Endodermal cell (in vitro differentiated cells): ENCODE measurements around the gene ELN. TPM values are rescaled to one million over a fixed set of nuclear protein-coding genes. Genes with fewer than 3 reads are reported as not detected.

ENCODE experiments used
- DNase-seq: peaks from one replicate; pipeline ENCODE4 v3.0.0-alpha.2; 2017
- H3K27ac ChIP-seq: 2 replicates; pipeline ENCODE4 v1.5.1; 2013; ENCODE audit warnings: mild to moderate bottlenecking, low read depth, low read length, moderate library complexity
- H3K27me3 ChIP-seq: 2 replicates; pipeline ENCODE4 v1.6.1; 2013; ENCODE audit warnings: mild to moderate bottlenecking, low read length, moderate library complexity; ENCODE audit not compliant: insufficient read depth, control insufficient read depth, poor library complexity, severe bottlenecking
- H3K36me3 ChIP-seq: 2 replicates; pipeline ENCODE4 v1.7.0; 2013; ENCODE audit warnings: mild to moderate bottlenecking, low read length, moderate library complexity; ENCODE audit not compliant: control insufficient read depth, insufficient read depth
- H3K4me1 ChIP-seq: one replicate; pipeline ENCODE4 v1.7.0; 2013; ENCODE audit warnings: low read length; ENCODE audit not compliant: control insufficient read depth, insufficient read depth
- H3K4me3 ChIP-seq: 2 replicates; pipeline ENCODE4 v1.5.1; 2013; ENCODE audit warnings: mild to moderate bottlenecking, low read length, moderate library complexity
- H3K9ac ChIP-seq: 2 replicates; pipeline ENCODE4 v1.6.1; 2013; ENCODE audit warnings: mild to moderate bottlenecking, low read length, moderate library complexity; ENCODE audit not compliant: poor library complexity, severe bottlenecking; ENCODE audit errors: extremely low read depth
- H3K9me3 ChIP-seq: 2 replicates; pipeline ENCODE4 v1.6.1; 2013; ENCODE audit warnings: mild to moderate bottlenecking, low read length, moderate library complexity; ENCODE audit not compliant: control insufficient read depth
- H3K27ac Mint-ChIP-seq: 2 replicates; pipeline ENCODE4 v1.8.0; 2020; ENCODE audit warnings: mixed read lengths
- H3K27me3 Mint-ChIP-seq: 2 replicates; pipeline ENCODE4 v1.8.0; 2021; ENCODE audit warnings: mild to moderate bottlenecking, mixed read lengths; ENCODE audit not compliant: insufficient read depth
- H3K36me3 Mint-ChIP-seq: 2 replicates; pipeline ENCODE4 v1.8.0; 2020; ENCODE audit warnings: low read depth, mixed read lengths
- H3K4me1 Mint-ChIP-seq: 2 replicates; pipeline ENCODE4 v1.8.0; 2020; ENCODE audit warnings: mixed read lengths
- H3K4me3 Mint-ChIP-seq: 2 replicates; pipeline ENCODE4 v1.8.0; 2020; ENCODE audit warnings: mild to moderate bottlenecking, moderate library complexity, mixed read lengths
- H3K9me3 Mint-ChIP-seq: 2 replicates; pipeline ENCODE4 v1.8.0; 2020; ENCODE audit warnings: mild to moderate bottlenecking, mixed read lengths
- CTCF ChIP-seq: fragments of 200-600 bp; sonication (generic); conservative IDR thresholded peaks from 2 replicates; pipeline ENCODE4 v1.5.0; 2021; ENCODE audit warnings: antibody characterized with exemption, mild to moderate bottlenecking
- WGBS, 2 experiments: methylation state at CpG; one replicate each; pipeline versions ENCODE4 v1.1.5 to v1.1.7; 2013; ENCODE audit warnings: missing lambda C conversion rate in 2 of 2, mixed read lengths in 1 of 2; ENCODE audit not compliant: insufficient coverage in 1 of 2, insufficient read length in 1 of 2; 5-methylcytosine and 5-hydroxymethylcytosine counted together
- total RNA-seq, 2 donors: library from RNA; stranded (reverse); fragmentation: NEBNext Ultra II Directional in 1 of 2; extraction: Animal tissue kit (Norgen Biotek cat#: 25700) in 1 of 2; gene quantifications; 2 replicates in 1 of 2; 3 replicates in 1 of 2; pipeline ENCODE4 v1.2.1, GENCODE V29; 2021

Gene ELN
- total RNA-seq, 2 donors from 2014 or later: 0.70 to 1.6 TPM

- no peaks in the 10 kb centered on the region for H3K9me3 ChIP-seq
- H3K36me3 Mint-ChIP-seq: no peaks in the 10 kb centered on the region
- peaks cover 17% of the 10 kb centered on the region for H3K27me3 Mint-ChIP-seq
- no peaks in the 10 kb centered on the region for H3K36me3 ChIP-seq
- no peak overlapping the region for H3K4me3 Mint-ChIP-seq
- no peak for TF ChIP-seq CTCF
- H3K9ac ChIP-seq: no peak overlapping the region
- H3K4me1 ChIP-seq: no peaks in the 10 kb centered on the region
- DNase-seq: peak; percentile 65
- no peaks in the 10 kb centered on the region for H3K9me3 Mint-ChIP-seq
- H3K27ac ChIP-seq: no peak overlapping the region
- H3K27me3 ChIP-seq: no peaks in the 10 kb centered on the region
- 49 to 66% methylated on average over 5 to 12 of the region's 12 CpGs for WGBS, 2 experiments
- H3K4me1 Mint-ChIP-seq: peaks cover 8% of the 10 kb centered on the region
- no peak overlapping the region for H3K4me3 ChIP-seq
- H3K27ac Mint-ChIP-seq: no peak overlapping the region
These were observed 4.9 kb upstream of the ELN start for GRCh38 chr7:74023092-74023536.

- TF ChIP-seq CTCF: no peak
- no peaks in the 10 kb centered on the region for H3K9me3 ChIP-seq
- Mint-ChIP-seq H3K36me3 (no peaks in the 10 kb centered on the region), H3K27ac (no peak overlapping the region), H3K4me1 (peaks cover 6% of the 10 kb centered on the region), H3K4me3 (no peak overlapping the region), H3K27me3 (peaks cover 17% of the 10 kb centered on the region), H3K9me3 (no peaks in the 10 kb centered on the region)
- H3K36me3 ChIP-seq: no peaks in the 10 kb centered on the region
- no peak for DNase-seq
- no peak overlapping the region for H3K9ac ChIP-seq
- no peaks in the 10 kb centered on the region for H3K27me3 ChIP-seq
- no peaks in the 10 kb centered on the region for H3K4me1 ChIP-seq
- no peak overlapping the region for H3K4me3 ChIP-seq
- no peak overlapping the region for H3K27ac ChIP-seq
- 92 to 98% methylated on average over 5 to 11 of the region's 11 CpGs for WGBS, 2 experiments
These were observed 4.2 kb upstream of the ELN start for GRCh38 chr7:74023786-74024185.

- no peak overlapping the region for H3K4me3 Mint-ChIP-seq
- no peak overlapping the region for H3K27ac Mint-ChIP-seq
- H3K9me3 ChIP-seq: no peaks in the 10 kb centered on the region
- no peak for TF ChIP-seq CTCF
- WGBS, 2 experiments: 89 to 92% methylated on average over 7 to 8 of the region's 8 CpGs
- no peak for DNase-seq
- no peaks in the 10 kb centered on the region for H3K36me3 Mint-ChIP-seq
- no peaks in the 10 kb centered on the region for H3K36me3 ChIP-seq
- no peaks in the 10 kb centered on the region for H3K9me3 Mint-ChIP-seq
- peaks cover 9% of the 10 kb centered on the region for H3K4me1 Mint-ChIP-seq
- no peak overlapping the region for H3K9ac ChIP-seq
- H3K27ac ChIP-seq: no peak overlapping the region
- peaks cover 20% of the 10 kb centered on the region for H3K27me3 Mint-ChIP-seq
- H3K4me3 ChIP-seq: no peak overlapping the region
- H3K4me1 ChIP-seq: peaks cover 5% of the 10 kb centered on the region
- no peaks in the 10 kb centered on the region for H3K27me3 ChIP-seq
These were observed 2.8 kb upstream of the ELN start for GRCh38 chr7:74025146-74025545.
